Gastroesophageal sphincter (tissue), 4 donors: Measurements from ENCODE around the gene SYNPO. TPM values are rescaled to one million over a fixed set of nuclear protein-coding genes. Genes with fewer than 3 reads are reported as not detected.

Experiments used
- ATAC-seq: fragments of 150-250 bp; one replicate; pipeline ENCODE4 v1.9.1; 2016; ENCODE audit warnings: mild to moderate bottlenecking, moderate library complexity
- H3K27ac ChIP-seq, 4 donors: fragments of 200-600 bp; sonication (generic) in 3 of 4; 1 replicate in 3 of 4; 2 replicates in 1 of 4; pipeline ENCODE4 v1.5.1; 2016 to 2019
- H3K27me3 ChIP-seq: fragments of 200-600 bp; sonication (generic); one replicate; pipeline ENCODE4 v1.5.1; 2019
- H3K36me3 ChIP-seq, 2 donors: fragments of 200-600 bp; sonication (generic); one replicate each; pipeline ENCODE4 v1.5.1; 2019; ENCODE audit warnings: control low read depth in 1 of 2
- H3K4me1 ChIP-seq, 3 donors: fragments of 200-600 bp; sonication (generic); 1 replicate in 2 of 3; 2 replicates in 1 of 3; pipeline ENCODE4 v1.5.1; 2016 to 2019; ENCODE audit warnings: control low read depth in 2 of 3
- H3K4me3 ChIP-seq, 2 donors: fragments of 200-600 bp; sonication (generic); one replicate each; pipeline ENCODE4 v1.5.1; 2019; ENCODE audit warnings: mild to moderate bottlenecking in 1 of 2, moderate library complexity in 1 of 2
- H3K9me3 ChIP-seq, 3 donors: fragments of 200-600 bp; sonication (generic); one replicate each; pipeline ENCODE4 v1.5.1; 2017 to 2019; ENCODE audit warnings: control low read depth in 2 of 3
- EP300 ChIP-seq: sonication (generic); formaldehyde crosslinking; IDR thresholded peaks from one replicate; pipeline ENCODE4 v1.6.1; 2017; ENCODE audit warnings: antibody characterized with exemption, mild to moderate bottlenecking
- POLR2A ChIP-seq, 2 donors: fragments of 450-650 bp; IDR thresholded peaks; one replicate each; pipeline ENCODE4 v1.6.1; 2017; ENCODE audit warnings: antibody characterized with exemption in 2 of 2, mild to moderate bottlenecking in 2 of 2, moderate library complexity in 1 of 2
- POLR2AphosphoS5 ChIP-seq: sonication (generic); formaldehyde crosslinking; IDR thresholded peaks from one replicate; pipeline ENCODE4 v1.6.1; 2017; ENCODE audit warnings: antibody characterized with exemption
- WGBS, 2 donors: methylation state at CpG; one replicate each; pipeline ENCODE4 v1.1.5; 2018; ENCODE audit warnings: low coverage in 1 of 2; 5-methylcytosine and 5-hydroxymethylcytosine counted together
- total RNA-seq, 4 donors: library from RNA; depleted of rRNA; stranded (reverse); fragments of >200 nt; gene quantifications; one replicate each; pipeline ENCODE4 v1.1.0, GENCODE V29; 2016
- TF ChIP-seq, protein P1 (sequence below), 4 experiments: fragments of 200-600 bp in 2 of 4; fragments of 450-650 bp in 2 of 4; sonication (generic) in 1 of 4; IDR thresholded peaks; one replicate each; pipeline ENCODE4 v1.5.1; 2017 to 2019; ENCODE audit warnings: antibody characterized with exemption in 4 of 4, mild to moderate bottlenecking in 2 of 4, moderate library complexity in 2 of 4

Gene SYNPO
- total RNA-seq, 4 donors from 2014 or later = 31.6 to 50.5 (median 37.4) TPM

DNA sequence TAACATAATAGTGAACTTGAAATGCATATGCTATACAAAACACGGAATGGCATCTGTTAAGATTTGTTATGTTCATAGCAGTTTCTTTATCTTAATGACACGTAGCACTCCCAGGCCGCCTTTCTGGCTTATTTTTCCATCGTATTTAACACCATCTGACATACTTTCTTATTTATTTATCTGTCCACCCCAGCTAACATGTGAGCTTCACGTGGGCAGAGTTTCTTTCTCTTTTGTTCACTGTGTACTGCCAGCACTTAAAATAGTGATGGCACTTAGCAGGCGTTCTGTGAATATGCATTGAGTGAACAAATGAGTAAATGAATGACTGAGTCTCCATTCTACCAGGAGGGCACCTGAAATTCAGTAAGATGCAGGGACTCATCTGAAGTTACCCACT, 29.4 kb upstream of the SYNPO start:
- no peak overlapping the region for H3K4me3 ChIP-seq
- H3K27ac ChIP-seq = peak overlapping the region; percentile 77 to 88 (median 82)
- TF ChIP-seq POLR2A (IDR thresholded peaks at IDR 0.05) (no peak), POLR2AphosphoS5 (peak; percentile 57)
- WGBS, 2 donors = 20 to 42% methylated on average over 5 to 6 of the region's 6 CpGs
- ATAC-seq = no peak
- H3K27me3 ChIP-seq = no peaks in the 10 kb centered on the region
- H3K9me3 ChIP-seq = no peaks in the 10 kb centered on the region
- H3K4me1 ChIP-seq = peaks cover 4 to 68% (median 49%) of the 10 kb centered on the region in 3 donors
- H3K36me3 ChIP-seq = no peaks in the 10 kb centered on the region

DNA sequence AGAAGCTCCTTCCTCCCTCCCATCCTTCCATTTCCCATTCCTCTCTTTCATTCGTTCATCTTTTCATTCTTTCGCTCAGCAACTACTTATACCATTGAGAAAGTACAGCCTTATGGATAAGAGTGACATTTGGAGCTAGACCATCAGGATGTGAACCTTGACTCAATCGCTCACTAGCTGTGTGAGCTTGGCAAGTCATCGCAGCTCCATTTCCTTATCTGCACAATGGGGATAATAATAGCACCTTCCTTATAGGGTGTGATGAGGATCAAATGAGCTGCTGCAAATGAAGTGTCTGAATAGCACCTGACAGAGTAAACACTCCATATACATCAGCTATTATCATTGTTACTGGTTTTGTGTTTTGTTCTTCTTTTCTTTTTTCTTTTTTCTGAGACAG, 28.1 kb upstream of the SYNPO start:
- H3K9me3 ChIP-seq = no peaks in the 10 kb centered on the region
- peaks cover 4 to 82% (median 59%) of the 10 kb centered on the region in 3 donors for H3K4me1 ChIP-seq
- TF ChIP-seq POLR2AphosphoS5 = no peak
- TF ChIP-seq, protein P1, sequence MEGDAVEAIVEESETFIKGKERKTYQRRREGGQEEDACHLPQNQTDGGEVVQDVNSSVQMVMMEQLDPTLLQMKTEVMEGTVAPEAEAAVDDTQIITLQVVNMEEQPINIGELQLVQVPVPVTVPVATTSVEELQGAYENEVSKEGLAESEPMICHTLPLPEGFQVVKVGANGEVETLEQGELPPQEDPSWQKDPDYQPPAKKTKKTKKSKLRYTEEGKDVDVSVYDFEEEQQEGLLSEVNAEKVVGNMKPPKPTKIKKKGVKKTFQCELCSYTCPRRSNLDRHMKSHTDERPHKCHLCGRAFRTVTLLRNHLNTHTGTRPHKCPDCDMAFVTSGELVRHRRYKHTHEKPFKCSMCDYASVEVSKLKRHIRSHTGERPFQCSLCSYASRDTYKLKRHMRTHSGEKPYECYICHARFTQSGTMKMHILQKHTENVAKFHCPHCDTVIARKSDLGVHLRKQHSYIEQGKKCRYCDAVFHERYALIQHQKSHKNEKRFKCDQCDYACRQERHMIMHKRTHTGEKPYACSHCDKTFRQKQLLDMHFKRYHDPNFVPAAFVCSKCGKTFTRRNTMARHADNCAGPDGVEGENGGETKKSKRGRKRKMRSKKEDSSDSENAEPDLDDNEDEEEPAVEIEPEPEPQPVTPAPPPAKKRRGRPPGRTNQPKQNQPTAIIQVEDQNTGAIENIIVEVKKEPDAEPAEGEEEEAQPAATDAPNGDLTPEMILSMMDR (IDR thresholded peaks at IDR 0.05) = no peak
- no peak for TF ChIP-seq POLR2A (IDR thresholded peaks at IDR 0.05)
- no peak for TF ChIP-seq EP300
- H3K36me3 ChIP-seq = no peaks in the 10 kb centered on the region
- ATAC-seq = no peak
- 42 to 59% methylated on average over 4 of the region's 4 CpGs for WGBS, 2 donors
- H3K4me3 ChIP-seq = no peak overlapping the region
- H3K27ac ChIP-seq = peak overlapping the region in 3 of 4 donors; percentile 78 to 88 (median 85)
- no peaks in the 10 kb centered on the region for H3K27me3 ChIP-seq

DNA sequence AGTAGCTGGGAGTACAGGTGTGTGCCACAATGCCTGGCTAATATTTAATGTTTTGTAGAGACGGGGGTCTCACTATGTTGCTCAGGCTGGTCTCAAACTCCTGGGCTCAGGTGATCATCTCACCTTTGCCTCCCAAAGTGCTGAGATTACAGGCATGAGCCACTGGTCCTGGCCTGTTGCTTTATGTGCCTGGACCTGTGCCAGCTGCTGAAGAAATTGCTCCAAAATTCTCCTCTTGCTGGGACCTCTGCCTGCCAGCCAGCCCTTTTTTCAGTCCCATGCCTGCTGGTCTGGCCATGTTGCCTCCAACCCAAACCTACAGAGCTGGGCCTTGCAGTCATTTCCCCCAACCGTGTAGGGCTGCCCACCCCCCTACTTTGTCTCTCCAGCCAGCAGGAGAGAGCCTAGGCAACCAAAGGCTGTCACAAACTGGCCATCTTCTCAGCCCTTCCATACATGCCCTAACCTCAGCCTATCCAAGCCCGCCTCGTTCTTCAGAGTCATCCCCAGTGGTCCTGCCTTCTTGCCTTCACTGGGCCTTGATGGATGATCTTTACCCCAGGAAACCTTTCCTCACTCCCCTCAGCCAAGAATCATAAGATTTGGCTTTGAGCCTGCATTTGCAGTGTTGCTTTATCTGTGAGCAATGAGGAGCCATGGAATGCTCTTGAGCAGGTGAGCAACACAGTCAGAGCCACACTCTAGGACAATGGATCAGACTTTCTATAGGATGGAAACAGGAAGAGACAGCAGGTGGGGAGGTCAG, 27.4 kb upstream of the SYNPO start:
- Histone ChIP-seq H3K9me3 (no peaks in the 10 kb centered on the region), H3K4me1 (peaks cover 4 to 89% (median 65%) of the 10 kb centered on the region in 3 donors), H3K27ac (peak overlapping the region in 3 of 4 donors; percentile 78 to 88 (median 85)), H3K4me3 (no peak overlapping the region), H3K36me3 (no peaks in the 10 kb centered on the region), H3K27me3 (no peaks in the 10 kb centered on the region)
- WGBS, 2 donors = 42% methylated on average over 3 of the region's 4 CpGs; no CpG with 5 or more reads in 1 of the 2 donors
- TF ChIP-seq POLR2A (IDR thresholded peaks at IDR 0.05) (no peak), POLR2AphosphoS5 (no peak), EP300 (no peak)
- TF ChIP-seq, protein P1 (IDR thresholded peaks at IDR 0.05) = no peak
- ATAC-seq = no peak

DNA sequence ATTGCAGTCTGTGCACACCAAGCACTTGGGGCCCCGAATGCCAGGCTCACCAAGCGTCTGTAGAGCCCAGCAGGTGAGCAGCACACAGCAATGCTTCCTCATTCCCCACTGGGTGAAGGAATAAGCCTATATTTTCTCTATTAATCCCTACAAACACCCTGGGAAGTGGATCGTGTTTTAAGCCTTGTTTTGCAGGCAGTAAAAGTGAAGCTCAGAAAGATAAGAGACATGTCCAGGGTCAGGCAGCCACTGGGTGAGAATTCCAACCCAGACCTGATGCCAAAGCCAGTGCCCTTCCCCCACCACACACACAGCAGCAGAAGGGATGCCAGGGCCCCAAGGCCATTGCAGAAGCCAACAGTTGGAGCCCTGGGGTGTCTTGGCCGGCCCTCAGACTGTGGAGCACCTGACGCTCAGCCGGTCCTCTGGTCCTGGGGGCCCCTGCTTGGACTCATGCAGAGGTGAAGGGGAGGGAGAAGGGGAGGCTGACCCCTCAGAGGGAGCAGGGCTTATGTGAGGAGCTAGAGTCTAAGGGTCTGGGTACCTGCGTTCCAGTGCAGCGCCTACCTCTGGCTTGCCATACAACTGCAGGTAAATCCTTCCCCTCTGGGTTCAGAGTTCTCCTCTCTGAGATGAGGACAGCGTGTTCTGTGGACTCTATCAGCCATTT, 26.3 kb upstream of the SYNPO start:
- TF ChIP-seq EP300 (no peak), POLR2AphosphoS5 (no peak), POLR2A (IDR thresholded peaks at IDR 0.05) (no peak)
- TF ChIP-seq, protein P1 (IDR thresholded peaks at IDR 0.05) = no peak
- Histone ChIP-seq H3K27ac (peak overlapping the region in 3 of 4 donors; percentile 78 to 88 (median 85)), H3K4me1 (peaks cover 4 to 99% (median 75%) of the 10 kb centered on the region in 3 donors), H3K4me3 (no peak overlapping the region), H3K9me3 (no peaks in the 10 kb centered on the region), H3K27me3 (no peaks in the 10 kb centered on the region), H3K36me3 (no peaks in the 10 kb centered on the region)
- no peak for ATAC-seq
- WGBS, 2 donors = 54 to 74% methylated on average over 4 to 6 of the region's 9 CpGs

DNA sequence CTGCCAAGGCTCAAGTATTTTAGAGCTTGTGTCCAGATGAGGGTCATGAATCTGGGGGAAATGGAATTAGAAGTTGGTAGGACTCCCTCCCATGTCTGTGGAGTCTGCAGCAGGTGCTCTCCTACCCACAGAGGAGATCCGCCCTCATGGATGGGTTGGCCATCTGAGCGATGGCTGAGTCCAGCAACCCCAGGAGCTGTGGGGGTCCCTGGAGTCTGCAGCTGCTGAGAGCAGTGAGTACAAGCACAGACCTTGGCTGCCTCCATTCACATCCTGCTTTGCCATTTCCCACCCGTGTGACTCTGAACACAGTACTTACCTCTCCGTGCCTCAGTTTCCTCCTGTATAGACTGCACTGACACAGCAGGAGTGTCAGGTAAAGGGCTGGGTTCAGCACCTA, 25.8 kb upstream of the SYNPO start:
- no peaks in the 10 kb centered on the region for H3K9me3 ChIP-seq
- no peak for ATAC-seq
- H3K4me3 ChIP-seq = no peak overlapping the region
- TF ChIP-seq POLR2AphosphoS5 = no peak
- TF ChIP-seq POLR2A (IDR thresholded peaks at IDR 0.05) = no peak
- TF ChIP-seq, protein P1 (IDR thresholded peaks at IDR 0.05) = no peak
- TF ChIP-seq EP300 = no peak
- peak overlapping the region in 3 of 4 donors; percentile 78 to 88 (median 85) for H3K27ac ChIP-seq
- no peaks in the 10 kb centered on the region for H3K36me3 ChIP-seq
- H3K27me3 ChIP-seq = no peaks in the 10 kb centered on the region
- WGBS, 2 donors = 0% methylated on average over 1 of the region's 4 CpGs; no CpG with 5 or more reads in 1 of the 2 donors
- peaks cover 4 to 100% (median 79%) of the 10 kb centered on the region in 3 donors for H3K4me1 ChIP-seq
